GM19239 (cell line): ENCODE data around the gene FOXN3.
"Not testable (repeated sequence)": the region's sequence is repeated elsewhere in the genome, so short reads cannot be mapped to it uniquely, and the experiment has no call there.

Source experiments
- DNase-seq: peaks from one replicate; pipeline ENCODE4 v3.0.0; 2011; ENCODE audit warnings: low spot score; ENCODE audit not compliant: insufficient read length
- FAIRE-seq: peaks from 2 replicates; lab custom pipeline; 2011; peaks lifted over from hg19 to GRCh38; lab: Jason Lieb, UNC

FOXN3 gene

DNA sequence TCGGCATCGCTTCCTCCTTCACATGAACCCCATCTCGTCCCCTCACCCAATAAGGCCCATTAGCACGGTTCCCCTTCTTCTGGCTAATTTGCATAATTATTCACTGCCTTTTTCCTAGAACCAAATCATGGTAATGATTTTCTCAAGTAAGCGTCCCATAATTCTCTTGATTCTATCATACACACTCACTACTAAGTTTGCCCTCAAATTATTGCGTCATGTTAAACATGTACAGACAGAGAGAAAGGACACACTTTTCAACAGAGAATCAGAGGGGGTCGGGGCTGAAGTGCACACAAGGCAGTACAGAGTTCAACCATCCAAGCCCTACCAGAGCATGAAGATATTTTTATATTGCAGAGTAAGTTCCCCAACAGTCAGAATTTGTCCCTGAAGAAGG is 256.6 kb downstream of the FOXN3 start:
- no peak for FAIRE-seq
- DNase-seq: no peak

DNA sequence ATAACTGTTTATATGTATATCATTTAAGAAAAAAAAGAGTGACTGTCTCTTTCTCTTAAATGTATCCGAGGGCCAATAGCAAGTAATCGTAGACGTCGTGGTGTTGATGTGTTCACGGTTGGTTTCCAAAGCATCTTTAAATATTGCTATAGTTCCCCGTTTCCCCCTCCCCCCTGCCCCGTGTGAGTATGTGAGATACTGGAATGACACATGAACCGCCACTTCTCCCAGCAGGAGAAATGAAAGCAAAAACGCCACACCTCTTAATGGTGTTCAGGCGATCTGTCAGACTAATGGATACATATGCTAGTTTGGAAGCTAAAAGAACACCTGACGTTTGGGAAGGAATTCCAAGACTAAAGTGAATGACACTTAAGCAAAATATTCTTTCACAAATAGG is 258.3 kb downstream of the FOXN3 start:
- FAIRE-seq (no peak), DNase-seq (no peak)

DNA sequence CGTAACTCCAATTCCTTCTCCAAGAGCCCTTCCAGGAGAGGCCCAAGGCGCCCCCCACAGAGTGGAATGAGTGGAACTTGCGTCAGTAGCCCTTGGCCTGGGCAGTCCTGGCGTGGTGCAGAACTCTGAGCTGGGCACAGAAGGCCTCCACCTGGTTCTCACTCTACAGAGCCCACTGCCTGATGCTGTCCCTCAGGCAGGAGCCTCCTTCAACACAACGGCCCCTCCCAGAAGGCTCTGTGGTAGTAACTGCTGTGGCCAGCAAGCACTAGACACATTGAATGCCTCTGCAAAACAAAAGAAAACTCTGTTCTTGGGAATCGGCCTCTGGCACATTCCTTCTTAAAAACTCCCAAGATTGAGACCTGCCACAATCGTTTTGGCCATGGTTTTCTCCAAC is 258.9 kb downstream of the FOXN3 start:
- not testable (repeated sequence) for FAIRE-seq, DNase-seq

DNA sequence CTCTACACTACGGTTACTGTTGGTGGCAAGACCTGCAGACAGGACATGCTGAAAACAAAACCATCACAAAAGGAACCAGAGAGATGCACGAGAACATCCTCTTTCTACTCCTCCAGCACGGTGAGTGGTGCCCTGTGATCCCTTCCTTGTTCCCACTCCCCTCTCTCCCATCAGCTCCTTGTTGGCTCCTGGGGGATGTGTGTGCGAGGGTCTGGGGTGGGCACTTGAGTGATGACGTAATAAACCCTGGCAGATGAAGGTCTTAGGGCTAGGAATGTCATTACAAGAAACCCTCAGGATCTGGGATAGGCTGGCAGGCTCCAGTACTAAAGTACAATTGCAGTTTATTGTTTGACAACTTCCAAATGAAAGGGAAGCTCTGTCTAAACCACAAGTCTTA is 261.5 kb downstream of the FOXN3 start:
- DNase-seq: no peak
- FAIRE-seq: no peak

DNA sequence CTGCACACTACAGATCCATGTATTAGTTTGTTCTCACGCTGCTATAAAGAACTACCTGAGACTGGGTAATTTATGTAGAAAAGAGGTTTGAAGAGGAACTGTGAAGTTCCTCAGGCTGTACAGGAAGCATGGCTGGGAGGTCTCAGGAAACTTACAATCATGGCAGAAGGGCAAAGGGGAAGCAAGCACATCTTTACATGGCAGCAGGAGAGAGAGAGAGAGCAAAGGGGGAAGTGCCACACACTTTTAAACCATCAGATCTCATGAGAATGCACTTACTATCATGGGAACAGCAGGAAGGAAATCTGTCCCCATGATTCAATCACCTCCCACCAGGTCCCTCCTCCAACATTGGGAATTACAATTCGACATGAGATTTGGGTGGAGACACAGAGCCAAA is 265.3 kb downstream of the FOXN3 start:
- not testable (repeated sequence) for FAIRE-seq, DNase-seq

DNA sequence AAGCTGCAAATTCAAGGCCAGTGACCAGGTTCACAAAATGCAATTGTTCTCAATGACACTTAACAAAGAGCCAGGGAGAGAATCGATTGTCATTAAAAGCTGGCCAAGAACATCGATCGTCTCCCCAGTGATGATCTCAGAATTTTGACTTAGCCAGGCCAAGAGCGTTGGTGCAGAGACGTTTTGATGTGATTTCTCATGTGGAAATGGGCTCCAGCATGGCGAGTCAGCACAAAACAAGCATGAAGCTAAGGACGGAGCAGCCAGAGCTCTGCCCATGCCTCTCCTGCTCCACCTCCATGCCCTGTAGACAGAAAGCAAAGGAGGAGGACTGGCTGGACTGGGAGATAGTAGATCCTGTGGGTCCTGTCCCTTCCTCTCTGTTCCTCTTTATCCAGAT is 270.8 kb downstream of the FOXN3 start:
- no peak for FAIRE-seq
- DNase-seq: no peak

DNA sequence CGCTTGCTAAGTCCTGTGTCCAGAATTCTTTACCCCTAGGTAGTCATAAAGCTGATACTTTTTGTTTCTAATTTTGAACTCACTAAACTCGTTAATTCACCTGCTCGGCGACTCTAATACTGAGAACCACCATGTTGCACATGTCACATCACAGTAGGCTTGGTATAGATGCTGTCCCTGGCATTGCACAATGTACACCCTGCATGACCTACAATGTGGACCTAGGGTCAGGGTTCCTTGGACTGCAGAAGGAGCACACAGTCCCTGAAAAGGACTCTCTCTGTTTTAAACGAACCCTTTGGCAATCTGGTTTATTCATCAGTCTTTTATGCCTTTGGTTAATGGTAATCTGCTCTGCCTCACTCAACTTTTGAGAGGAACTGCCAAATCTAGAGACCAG is 272.4 kb downstream of the FOXN3 start:
- FAIRE-seq (no peak), DNase-seq (no peak)

DNA sequence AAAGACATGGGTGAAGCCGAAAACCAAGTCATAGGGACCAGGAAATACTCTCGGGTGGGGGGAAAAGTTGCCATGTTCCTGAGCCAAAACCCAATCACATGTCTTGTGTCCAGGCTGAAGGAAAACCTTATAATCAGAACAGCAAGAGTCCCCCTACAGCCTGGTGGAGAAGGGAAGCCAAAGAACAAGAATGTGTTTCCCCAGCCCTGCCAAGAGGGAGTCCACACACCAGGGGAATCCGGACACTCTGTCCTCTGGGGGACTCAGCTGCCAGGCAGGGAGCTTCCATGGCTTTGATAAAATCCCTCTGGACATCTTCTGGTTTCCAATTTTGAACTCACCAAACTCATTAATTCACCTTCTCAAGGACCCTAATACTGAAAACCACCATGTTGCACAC is 273.0 kb downstream of the FOXN3 start:
- no peak for DNase-seq
- FAIRE-seq: no peak

DNA sequence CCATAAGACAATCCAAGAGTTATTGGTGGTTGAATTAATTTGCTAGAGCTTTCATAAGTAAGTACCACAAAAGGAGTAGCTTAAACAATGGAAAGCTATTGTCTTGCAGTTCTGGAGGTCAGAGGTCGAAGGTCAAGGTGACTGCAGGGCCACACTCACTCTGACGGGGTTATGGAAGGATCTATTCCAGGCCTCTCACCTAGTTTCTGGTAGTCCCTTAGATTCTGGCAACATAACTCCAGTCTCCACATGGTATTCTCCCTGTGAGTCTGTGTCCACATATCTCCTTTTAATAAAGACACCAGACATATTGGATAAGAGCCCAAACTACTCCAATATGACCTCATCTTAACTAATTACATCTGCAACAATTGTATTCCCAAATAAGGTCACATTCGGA is 273.4 kb downstream of the FOXN3 start:
- FAIRE-seq (no peak), DNase-seq (no peak)

DNA sequence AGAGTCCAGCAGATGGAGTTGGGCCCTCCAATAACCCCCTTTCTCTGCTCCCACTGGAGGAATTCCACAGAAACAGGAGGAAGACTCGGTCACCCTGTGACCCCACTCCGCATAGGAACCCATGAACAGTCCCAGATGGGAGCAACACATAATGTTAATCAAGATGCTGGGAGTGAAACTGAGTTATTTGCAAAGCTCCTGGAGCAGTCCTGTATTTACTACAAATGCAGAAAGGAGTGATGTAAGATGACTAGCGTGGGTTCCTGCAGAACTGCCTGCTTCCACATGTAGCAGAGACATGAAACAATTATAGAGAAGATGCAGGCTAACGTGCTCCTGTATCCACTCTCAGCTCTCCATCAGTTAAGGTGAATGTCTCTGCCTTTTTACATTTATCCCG is 274.7 kb downstream of the FOXN3 start:
- no peak for FAIRE-seq
- no peak for DNase-seq

DNA sequence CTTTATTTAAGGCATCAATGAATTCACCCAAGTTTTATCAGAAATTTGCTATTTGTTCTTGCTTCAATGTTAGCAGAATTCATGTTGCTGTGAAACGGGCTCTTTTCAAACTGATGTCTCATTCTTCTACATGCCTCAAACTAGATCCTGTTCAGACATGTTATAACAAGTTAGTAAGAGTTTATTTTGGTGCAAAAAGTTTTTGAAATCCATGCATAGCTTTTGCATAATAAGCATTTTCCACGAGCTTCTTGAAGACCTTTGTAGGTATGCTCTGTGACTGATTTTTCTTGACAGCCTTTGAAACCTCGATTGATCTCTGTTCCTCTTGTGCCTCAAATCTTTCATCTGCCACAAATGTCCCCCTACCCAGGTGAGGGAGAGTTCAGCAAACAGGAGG is 275.2 kb downstream of the FOXN3 start:
- no peak for FAIRE-seq
- no peak for DNase-seq

DNA sequence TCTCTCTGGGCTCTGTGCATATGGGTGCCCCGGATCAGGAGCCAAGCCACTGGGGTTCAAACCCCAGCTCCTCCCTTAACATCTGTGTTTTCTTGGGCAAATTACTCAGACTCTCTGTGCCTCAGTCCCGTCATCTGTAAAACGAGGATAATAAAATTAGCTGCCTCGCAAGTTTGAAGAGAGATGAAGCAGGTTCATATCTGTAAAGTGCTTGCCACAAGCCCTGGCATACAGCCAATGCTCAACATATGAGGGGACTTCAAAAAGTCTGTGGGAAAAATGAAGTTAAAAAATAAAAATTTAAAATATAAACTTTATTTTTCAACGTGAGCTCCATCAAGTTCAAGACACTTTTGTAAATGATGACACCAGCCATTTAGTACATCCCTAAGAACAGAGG is 276.7 kb downstream of the FOXN3 start:
- FAIRE-seq (no peak), DNase-seq (no peak)

DNA sequence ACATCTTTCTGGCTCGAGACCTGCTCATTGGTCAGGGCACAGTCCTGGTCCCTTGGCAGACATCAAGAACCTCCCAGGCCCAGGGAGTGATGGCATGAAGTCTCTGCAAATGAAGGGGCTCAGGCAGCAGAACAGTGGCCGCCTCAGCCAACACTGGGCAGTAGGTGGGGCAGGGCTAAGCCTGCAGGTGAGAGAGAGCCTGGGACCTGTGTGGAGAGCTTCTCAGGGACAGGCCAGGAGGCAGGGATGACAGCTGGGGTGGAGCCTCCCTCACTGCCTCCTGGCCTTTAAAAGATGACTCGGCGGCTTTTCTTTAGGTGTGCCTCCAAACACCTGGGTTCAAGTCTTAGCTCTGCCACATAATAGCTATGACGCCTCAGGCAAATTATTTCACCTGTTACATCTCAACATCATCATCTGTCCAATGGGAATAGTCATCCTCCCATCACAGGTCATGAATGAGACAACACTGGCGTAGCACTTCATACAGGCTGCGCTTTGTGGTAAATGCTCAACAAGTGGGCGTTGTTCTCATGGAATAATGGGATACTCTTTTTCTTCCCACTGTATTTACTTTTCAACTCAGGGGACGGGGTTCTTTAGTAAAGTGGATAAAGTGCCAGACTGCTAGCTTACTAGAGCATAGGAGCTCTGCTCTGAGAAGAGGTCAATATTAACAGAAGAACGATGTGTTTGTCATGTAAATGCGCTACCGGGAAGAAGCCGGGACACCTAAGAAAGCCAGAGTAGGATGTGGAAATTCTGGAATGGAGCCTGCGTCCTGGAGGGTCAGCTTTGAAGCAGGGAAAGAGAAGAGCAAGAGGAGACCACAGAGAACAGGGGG is 277.4 kb downstream of the FOXN3 start:
- no peak for FAIRE-seq
- no peak for DNase-seq

DNA sequence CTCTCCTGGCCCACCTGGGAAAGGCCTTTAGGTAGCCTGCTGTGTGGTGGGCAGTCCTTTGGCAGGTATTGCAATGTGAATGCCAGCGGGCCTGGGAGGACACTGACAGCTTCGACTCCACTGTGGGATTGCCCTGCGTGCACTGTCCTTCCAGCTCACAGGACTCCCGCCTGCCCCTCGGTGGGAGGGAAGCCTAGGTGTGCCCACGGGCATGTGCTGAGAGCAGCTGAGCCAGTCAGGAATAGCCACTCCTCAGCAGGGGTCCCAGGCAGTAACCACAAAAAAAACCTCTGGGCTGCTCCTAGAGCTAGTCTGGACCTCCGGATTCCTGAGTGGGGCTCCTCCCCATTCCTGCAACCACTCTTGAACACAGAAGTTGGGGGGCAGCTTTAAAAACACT is 278.2 kb downstream of the FOXN3 start:
- no peak for FAIRE-seq

DNA sequence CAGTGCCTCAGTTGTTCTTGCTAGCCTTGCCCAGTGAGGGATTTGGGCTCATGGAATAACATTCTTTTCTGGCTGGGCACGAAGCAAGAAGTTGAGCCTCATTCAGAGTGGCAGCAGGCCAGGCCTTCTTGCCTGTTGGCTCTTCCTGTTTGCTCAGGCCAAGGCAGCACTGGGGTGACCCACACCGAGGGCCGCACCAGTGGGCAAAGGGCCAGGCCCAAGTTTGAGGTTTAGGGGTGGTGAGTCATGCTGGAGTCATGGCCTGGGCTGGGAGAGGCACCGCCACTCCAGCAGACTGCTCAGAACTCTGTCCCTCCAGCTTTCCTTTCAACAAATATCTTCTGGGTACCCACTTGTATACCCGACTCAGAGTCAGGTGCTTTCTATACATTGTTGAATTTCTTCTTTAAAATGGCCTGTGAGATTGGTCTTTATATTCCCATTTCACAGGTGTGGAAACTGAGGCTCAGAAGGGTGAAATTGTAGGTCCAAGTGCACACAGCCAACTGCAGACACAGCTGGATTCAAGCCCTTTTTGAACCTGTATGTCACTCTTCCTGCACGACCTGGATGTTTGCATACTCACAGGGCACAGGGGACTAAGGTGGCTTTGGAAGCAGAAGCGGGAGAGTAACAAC is 279.4 kb downstream of the FOXN3 start:
- DNase-seq (no peak), FAIRE-seq (no peak)

More for the DNA sequence above, 278.2 kb downstream of the FOXN3 start:
- DNase-seq: no peak

DNA sequence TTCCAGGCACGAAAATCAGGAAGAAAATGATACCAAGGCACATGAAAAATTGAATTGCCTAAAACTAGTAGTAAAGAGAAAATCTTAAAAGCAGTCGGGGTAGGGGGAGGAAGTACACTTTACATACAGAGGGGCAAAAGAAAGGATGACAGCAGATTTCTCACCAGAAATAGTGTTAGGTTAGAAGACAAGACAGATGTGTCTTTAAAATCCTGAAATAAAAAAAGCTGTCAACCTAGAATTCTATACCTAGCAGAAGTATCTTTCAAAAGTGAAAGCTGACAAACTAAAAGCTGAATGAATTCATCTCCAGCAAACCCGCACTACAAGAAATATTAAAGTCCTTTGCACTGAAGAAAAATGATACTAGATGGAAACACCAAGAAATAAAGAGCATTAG is 280.4 kb downstream of the FOXN3 start:
- FAIRE-seq (no peak), DNase-seq (no peak)

DNA sequence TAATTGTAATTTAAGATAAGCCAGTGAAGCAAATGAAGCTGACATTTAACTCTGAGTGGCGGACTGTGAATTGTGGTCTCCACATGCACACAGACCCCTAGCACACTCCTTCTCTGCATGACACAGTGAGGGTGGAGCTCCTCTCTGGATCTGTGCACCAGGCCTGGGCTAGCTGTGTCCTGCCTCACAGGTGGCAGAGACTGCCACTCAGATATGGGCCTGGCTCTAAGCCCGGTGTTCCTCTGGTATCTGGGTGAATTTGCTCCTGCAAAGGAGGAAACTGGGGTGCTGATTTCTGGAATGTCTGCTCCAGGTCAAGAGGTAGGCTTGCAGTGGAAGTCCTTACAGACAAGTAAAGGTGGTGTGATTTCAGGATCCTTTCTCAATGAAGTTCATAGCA is 282.4 kb downstream of the FOXN3 start:
- FAIRE-seq (no peak), DNase-seq (no peak)

DNA sequence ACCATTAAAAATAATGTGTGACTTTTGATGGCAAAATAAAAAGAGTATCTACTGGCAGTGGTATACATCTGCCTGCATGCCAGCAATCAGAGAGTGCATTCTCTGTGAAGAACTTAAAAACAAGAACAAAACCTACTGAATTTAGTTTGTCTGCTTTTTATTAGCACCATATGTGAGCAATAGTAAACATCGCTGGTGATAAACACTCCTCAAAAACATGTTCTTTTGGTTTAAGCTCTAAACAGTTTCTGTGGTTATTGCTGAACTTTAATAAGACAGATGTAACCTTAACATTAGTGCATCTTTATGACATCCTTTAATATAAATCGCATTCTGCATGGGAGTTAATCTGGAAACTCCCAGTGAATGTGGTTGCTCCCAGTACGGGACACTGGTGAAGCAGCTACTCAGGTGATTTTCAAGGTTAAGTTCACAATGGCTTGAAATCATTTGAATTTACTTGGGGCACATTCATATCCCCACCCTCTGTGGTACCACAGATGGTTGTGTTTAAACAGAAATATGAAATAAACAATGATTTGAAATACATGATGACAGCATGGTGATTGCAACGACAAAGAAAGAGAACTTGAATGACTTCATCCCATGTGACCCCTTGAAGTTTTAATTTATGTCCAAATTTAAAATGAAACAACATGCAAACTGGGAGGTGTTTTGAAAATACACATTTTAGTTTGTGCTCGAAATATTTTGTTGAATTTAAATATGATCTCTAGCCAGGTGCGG is 285.9 kb downstream of the FOXN3 start:
- DNase-seq (no peak), FAIRE-seq (no peak)

DNA sequence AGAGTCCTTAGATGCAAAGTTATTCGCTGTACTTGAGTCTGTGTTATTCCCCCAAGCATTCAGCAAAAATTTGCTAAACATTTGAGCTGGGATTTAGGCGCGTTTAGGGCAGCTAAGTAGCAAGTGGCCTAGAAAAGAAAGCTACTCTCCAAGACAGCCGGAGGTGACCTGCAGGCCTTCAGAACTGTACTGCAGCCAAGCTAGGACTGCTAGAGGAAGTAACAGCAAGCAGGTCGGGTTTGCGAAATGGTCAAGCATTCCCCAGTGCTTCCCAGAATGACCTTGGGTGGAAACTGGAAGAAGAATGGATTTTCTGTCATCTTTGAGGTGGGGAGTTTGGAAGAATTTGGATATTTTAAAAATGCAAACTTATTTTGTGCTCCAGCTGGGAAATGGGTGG is 287.5 kb downstream of the FOXN3 start:
- DNase-seq: no peak
- FAIRE-seq: no peak

DNA sequence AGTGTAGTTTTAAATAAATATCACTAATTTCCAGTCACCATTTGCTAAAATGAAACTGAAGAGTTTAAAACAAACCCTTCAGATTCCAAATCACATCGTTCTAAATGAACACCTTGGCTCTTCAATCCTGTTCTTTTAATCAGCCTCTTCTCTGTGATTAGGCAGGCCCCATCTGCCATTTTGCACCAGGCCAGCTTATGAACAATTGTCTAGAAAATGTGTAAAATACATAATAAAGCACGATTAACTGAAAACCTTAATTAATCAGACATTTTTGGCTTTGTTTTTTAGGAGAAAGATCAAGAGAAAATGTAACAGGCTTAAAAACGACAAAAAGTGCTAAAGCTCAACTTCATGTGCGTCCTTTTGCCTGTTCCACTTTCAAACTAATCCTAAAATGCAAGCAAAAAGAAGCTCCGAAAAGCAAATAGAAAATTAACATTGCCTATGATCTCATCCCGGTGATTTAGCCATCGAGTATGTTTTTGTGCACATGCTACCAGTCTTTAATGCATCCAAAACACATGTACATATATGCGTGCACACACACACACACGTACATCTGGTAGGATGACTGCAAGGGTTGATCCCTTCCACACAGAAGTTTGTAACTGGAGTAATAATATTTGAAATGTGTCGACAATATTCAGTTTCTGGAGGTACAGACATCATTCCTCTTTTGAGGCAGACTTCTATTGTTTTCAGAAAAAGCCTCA is 288.6 kb downstream of the FOXN3 start:
- DNase-seq (no peak), FAIRE-seq (no peak)

DNA sequence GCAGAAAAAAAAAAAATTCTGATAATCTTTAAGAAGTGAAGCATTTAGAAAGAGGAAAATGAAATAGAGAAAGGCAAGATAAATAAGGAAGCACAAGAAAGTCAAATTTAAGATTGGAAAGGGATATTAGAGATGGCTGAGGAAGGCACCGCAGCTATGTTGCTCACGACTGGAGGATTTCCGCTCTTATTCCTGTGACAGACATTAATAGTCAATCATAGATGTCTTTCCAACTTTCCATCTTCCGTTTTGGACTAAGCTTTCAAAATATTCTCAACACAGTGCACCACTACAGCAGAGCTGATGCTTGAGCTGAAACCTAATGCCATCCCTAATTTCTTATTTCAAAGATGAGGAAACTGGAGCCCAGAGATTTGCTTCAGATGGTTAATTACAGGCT is 290.6 kb downstream of the FOXN3 start:
- no peak for FAIRE-seq

More for the DNA sequence above, 290.6 kb downstream of the FOXN3 start:
- no peak for DNase-seq
